ENCODE data around the gene TEX14.
"Not testable (repeated sequence)": the region's sequence is repeated elsewhere in the genome, so short reads cannot be mapped to it uniquely, and the experiment has no call there.

The TEX14 gene

DNA sequence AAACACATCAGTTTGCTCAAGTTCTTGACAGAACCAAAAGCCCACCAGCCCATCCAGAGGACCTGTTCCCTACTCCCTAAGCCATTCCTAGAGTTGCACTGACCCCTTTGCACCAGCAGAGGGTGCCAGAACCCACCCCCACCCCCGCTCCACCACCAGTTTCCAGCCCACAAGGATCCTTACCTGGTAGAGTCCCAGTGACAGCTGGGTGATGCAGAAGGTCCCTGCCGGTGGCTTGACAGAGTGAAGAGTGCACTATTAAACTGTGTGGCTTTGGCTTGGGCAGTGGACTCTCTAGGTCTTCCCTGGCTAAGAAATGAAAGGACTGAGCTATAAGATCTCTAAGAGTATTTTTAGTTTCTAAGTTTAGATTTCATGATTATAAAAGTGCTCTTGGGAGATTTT is 104.1 kb downstream of the TEX14 start:
- no peak overlapping the region for H3K27ac ChIP-seq (ENCODE audit: low read depth, low read length)
- no peak overlapping the region for H3K9ac ChIP-seq (ENCODE audit: low read length in 5 of 5)
- H3K4me3 ChIP-seq (ENCODE audit: low read depth in 1 of 5, low read length in 5 of 5), result no peak overlapping the region

GRCh38 chr17:58586009-58586644 is 105.7 kb downstream of the TEX14 start:
- Histone ChIP-seq H3K9ac (ENCODE audit: low read length in 5 of 5) (no peak overlapping the region), H3K4me1 (ENCODE audit: control insufficient read depth in 5 of 5, insufficient read depth in 5 of 5, low read length in 5 of 5) (peaks cover 0 to 11% (median 0%) of the 10 kb centered on the region in 5 donors), H3K27me3 (ENCODE audit: control insufficient read depth in 5 of 5, insufficient read depth in 4 of 5, low read length in 5 of 5) (no peaks in the 10 kb centered on the region), H3K9me3 (ENCODE audit: control insufficient read depth in 5 of 5, low read length in 5 of 5) (no peaks in the 10 kb centered on the region), H3K4me3 (ENCODE audit: low read depth in 1 of 5, low read length in 5 of 5) (no peak overlapping the region), H3K36me3 (ENCODE audit: control insufficient read depth in 5 of 5, insufficient read depth in 5 of 5, low read length in 5 of 5) (no peaks in the 10 kb centered on the region), H3K27ac (ENCODE audit: low read depth, low read length) (no peak overlapping the region)

More for the DNA sequence above, 104.1 kb downstream of the TEX14 start:
- Histone ChIP-seq H3K9me3 (ENCODE audit: control insufficient read depth in 5 of 5, low read length in 5 of 5) (no peaks in the 10 kb centered on the region), H3K27me3 (ENCODE audit: control insufficient read depth in 5 of 5, insufficient read depth in 4 of 5, low read length in 5 of 5) (no peaks in the 10 kb centered on the region), H3K36me3 (ENCODE audit: control insufficient read depth in 5 of 5, insufficient read depth in 5 of 5, low read length in 5 of 5) (no peaks in the 10 kb centered on the region), H3K4me1 (ENCODE audit: control insufficient read depth in 5 of 5, insufficient read depth in 5 of 5, low read length in 5 of 5) (peaks cover 0 to 11% (median 0%) of the 10 kb centered on the region in 5 donors)

GRCh38 chr17:58585554-58585953 is 106.3 kb downstream of the TEX14 start:
- no peak overlapping the region for H3K27ac ChIP-seq (ENCODE audit: low read depth, low read length)
- H3K9ac ChIP-seq (ENCODE audit: low read length in 5 of 5), result no peak overlapping the region
- peaks cover 0 to 11% (median 0%) of the 10 kb centered on the region in 5 donors for H3K4me1 ChIP-seq (ENCODE audit: control insufficient read depth in 5 of 5, insufficient read depth in 5 of 5, low read length in 5 of 5)
- no peaks in the 10 kb centered on the region for H3K36me3 ChIP-seq (ENCODE audit: control insufficient read depth in 5 of 5, insufficient read depth in 5 of 5, low read length in 5 of 5)
- H3K4me3 ChIP-seq (ENCODE audit: low read depth in 1 of 5, low read length in 5 of 5), result no peak overlapping the region
- no peaks in the 10 kb centered on the region for H3K9me3 ChIP-seq (ENCODE audit: control insufficient read depth in 5 of 5, low read length in 5 of 5)
- H3K27me3 ChIP-seq (ENCODE audit: control insufficient read depth in 5 of 5, insufficient read depth in 4 of 5, low read length in 5 of 5), result no peaks in the 10 kb centered on the region

DNA sequence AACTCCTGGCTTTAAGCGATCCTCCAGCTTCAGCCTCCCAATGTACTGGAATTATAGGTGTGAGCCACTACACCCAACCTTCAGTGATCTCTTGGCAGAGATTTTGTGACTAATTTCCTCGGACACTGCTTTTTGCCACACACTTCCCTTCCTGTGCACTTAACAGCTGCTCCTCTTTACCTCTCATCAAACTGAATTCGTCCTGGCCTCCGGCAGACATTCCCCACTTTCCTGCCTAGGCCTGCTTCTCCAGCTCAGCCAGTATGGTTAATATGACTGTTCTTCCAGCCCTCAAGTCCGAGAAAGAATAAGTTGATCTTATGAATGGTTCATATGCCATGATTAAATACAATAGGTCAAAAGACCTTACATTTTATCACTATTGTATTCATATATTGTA is 108.4 kb downstream of the TEX14 start:
- H3K36me3 ChIP-seq (ENCODE audit: control insufficient read depth in 5 of 5, insufficient read depth in 5 of 5, low read length in 5 of 5), result no peaks in the 10 kb centered on the region
- H3K9ac ChIP-seq (ENCODE audit: low read length in 5 of 5), result no peak overlapping the region

GRCh38 chr17:58582718-58583117 is 109.1 kb downstream of the TEX14 start:
- H3K4me3 ChIP-seq (ENCODE audit: low read depth in 1 of 5, low read length in 5 of 5); H3K36me3 ChIP-seq (ENCODE audit: control insufficient read depth in 5 of 5, insufficient read depth in 5 of 5, low read length in 5 of 5); H3K9me3 ChIP-seq (ENCODE audit: control insufficient read depth in 5 of 5, low read length in 5 of 5); H3K9ac ChIP-seq (ENCODE audit: low read length in 5 of 5); H3K27me3 ChIP-seq (ENCODE audit: control insufficient read depth in 5 of 5, insufficient read depth in 4 of 5, low read length in 5 of 5); H3K27ac ChIP-seq (ENCODE audit: low read depth, low read length): not testable (repeated sequence)
- H3K4me1 ChIP-seq (ENCODE audit: control insufficient read depth in 5 of 5, insufficient read depth in 5 of 5, low read length in 5 of 5), result peaks cover 0 to 11% (median 0%) of the 10 kb centered on the region in 5 donors

More for the DNA sequence above, 108.4 kb downstream of the TEX14 start:
- Histone ChIP-seq H3K9me3 (ENCODE audit: control insufficient read depth in 5 of 5, low read length in 5 of 5) (no peaks in the 10 kb centered on the region), H3K4me1 (ENCODE audit: control insufficient read depth in 5 of 5, insufficient read depth in 5 of 5, low read length in 5 of 5) (peaks cover 0 to 11% (median 0%) of the 10 kb centered on the region in 5 donors), H3K4me3 (ENCODE audit: low read depth in 1 of 5, low read length in 5 of 5) (no peak overlapping the region), H3K27ac (ENCODE audit: low read depth, low read length) (no peak overlapping the region), H3K27me3 (ENCODE audit: control insufficient read depth in 5 of 5, insufficient read depth in 4 of 5, low read length in 5 of 5) (no peaks in the 10 kb centered on the region)

DNA sequence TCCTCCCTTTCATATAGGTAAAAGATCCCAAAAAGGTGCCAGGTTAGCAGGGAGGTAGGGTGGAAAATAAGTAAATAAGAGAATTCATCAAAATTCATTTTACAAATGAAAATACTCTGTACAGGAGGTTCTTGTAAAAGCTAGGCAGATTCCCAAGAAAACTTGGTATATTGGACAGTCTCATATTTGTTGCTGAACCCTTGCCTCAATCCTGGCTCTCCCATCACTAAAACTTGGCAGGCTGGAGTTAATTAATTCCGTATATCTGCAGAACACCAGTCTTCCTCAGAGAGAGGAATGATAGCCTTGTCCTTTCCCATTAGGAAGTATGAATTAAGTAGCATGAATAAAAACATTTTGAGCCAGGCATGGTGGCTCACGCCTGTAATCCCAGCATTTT is 111.2 kb downstream of the TEX14 start:
- Histone ChIP-seq H3K4me1 (ENCODE audit: control insufficient read depth in 5 of 5, insufficient read depth in 5 of 5, low read length in 5 of 5) (peaks cover 0 to 14% (median 0%) of the 10 kb centered on the region in 5 donors), H3K27me3 (ENCODE audit: control insufficient read depth in 5 of 5, insufficient read depth in 4 of 5, low read length in 5 of 5) (no peaks in the 10 kb centered on the region)

GRCh38 chr17:58577696-58578095 is 114.1 kb downstream of the TEX14 start:
- Histone ChIP-seq H3K4me3 (ENCODE audit: low read depth in 1 of 5, low read length in 5 of 5) (no peak overlapping the region), H3K9me3 (ENCODE audit: control insufficient read depth in 5 of 5, low read length in 5 of 5) (no peaks in the 10 kb centered on the region), H3K27me3 (ENCODE audit: control insufficient read depth in 5 of 5, insufficient read depth in 4 of 5, low read length in 5 of 5) (no peaks in the 10 kb centered on the region), H3K4me1 (ENCODE audit: control insufficient read depth in 5 of 5, insufficient read depth in 5 of 5, low read length in 5 of 5) (peaks cover 0 to 4% (median 0%) of the 10 kb centered on the region in 5 donors), H3K36me3 (ENCODE audit: control insufficient read depth in 5 of 5, insufficient read depth in 5 of 5, low read length in 5 of 5) (no peaks in the 10 kb centered on the region), H3K27ac (ENCODE audit: low read depth, low read length) (no peak overlapping the region), H3K9ac (ENCODE audit: low read length in 5 of 5) (no peak overlapping the region)

More for the DNA sequence above, 111.2 kb downstream of the TEX14 start:
- Histone ChIP-seq H3K36me3 (ENCODE audit: control insufficient read depth in 5 of 5, insufficient read depth in 5 of 5, low read length in 5 of 5) (no peaks in the 10 kb centered on the region), H3K9ac (ENCODE audit: low read length in 5 of 5) (no peak overlapping the region), H3K4me3 (ENCODE audit: low read depth in 1 of 5, low read length in 5 of 5) (no peak overlapping the region), H3K9me3 (ENCODE audit: control insufficient read depth in 5 of 5, low read length in 5 of 5) (no peaks in the 10 kb centered on the region), H3K27ac (ENCODE audit: low read depth, low read length) (no peak overlapping the region)

DNA sequence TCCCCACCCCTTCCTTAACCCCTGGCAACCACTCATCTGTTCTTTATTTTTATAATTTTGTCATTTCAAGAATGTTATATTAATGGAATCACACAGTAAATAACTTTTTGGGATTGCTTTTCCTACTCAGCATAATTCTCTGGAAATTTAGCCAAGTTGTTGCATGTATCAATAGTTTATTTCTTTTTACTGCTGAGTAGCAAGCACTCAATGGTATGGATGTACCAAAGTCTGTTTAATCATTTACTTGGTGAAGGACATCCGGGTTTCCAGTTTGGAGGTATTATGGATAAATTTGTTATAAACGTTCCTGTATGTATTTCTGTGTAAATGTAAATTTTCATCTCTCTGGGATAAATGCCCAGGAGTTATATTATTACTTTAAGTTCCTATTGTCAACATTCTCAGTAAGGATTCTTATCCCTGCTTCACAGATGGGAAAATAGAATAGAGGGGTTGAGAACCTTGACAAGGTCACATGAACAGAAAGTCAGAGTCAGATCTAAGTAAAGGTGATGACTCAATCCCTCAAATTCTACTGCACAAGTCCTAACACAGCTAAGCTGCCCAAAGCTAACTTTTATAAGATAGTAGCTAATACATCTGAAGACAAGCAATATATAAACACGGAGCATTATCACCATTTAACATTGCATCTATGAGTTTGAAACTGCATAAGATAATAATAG is 115.0 kb downstream of the TEX14 start:
- Histone ChIP-seq H3K9ac (ENCODE audit: low read length in 5 of 5) (no peak overlapping the region), H3K27ac (ENCODE audit: low read depth, low read length) (no peak overlapping the region), H3K27me3 (ENCODE audit: control insufficient read depth in 5 of 5, insufficient read depth in 4 of 5, low read length in 5 of 5) (no peaks in the 10 kb centered on the region), H3K36me3 (ENCODE audit: control insufficient read depth in 5 of 5, insufficient read depth in 5 of 5, low read length in 5 of 5) (no peaks in the 10 kb centered on the region), H3K9me3 (ENCODE audit: control insufficient read depth in 5 of 5, low read length in 5 of 5) (no peaks in the 10 kb centered on the region), H3K4me1 (ENCODE audit: control insufficient read depth in 5 of 5, insufficient read depth in 5 of 5, low read length in 5 of 5) (peaks cover 0 to 4% (median 0%) of the 10 kb centered on the region in 5 donors), H3K4me3 (ENCODE audit: low read depth in 1 of 5, low read length in 5 of 5) (no peak overlapping the region)

DNA sequence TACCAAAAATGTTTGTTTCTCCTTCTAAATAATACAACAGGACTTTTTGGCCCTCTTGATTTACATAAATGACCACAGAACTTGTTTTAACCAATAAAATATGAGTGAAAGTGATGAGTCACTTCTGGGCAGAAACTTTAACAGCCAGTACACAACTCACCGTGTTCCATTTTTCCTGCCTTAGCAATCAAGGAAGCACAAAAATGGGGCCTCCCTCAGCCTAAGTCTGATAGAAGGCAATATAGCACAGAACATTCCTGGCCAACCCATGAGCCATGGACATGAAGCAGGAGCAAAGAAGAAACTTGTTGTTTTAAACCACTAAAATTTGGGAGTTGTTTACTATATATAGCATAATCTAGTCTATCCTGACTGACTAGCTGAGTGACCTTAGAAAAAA is 116.3 kb downstream of the TEX14 start:
- Histone ChIP-seq H3K4me1 (ENCODE audit: control insufficient read depth in 5 of 5, insufficient read depth in 5 of 5, low read length in 5 of 5) (peaks cover 0 to 4% (median 0%) of the 10 kb centered on the region in 5 donors), H3K27me3 (ENCODE audit: control insufficient read depth in 5 of 5, insufficient read depth in 4 of 5, low read length in 5 of 5) (no peaks in the 10 kb centered on the region), H3K4me3 (ENCODE audit: low read depth in 1 of 5, low read length in 5 of 5) (no peak overlapping the region), H3K36me3 (ENCODE audit: control insufficient read depth in 5 of 5, insufficient read depth in 5 of 5, low read length in 5 of 5) (no peaks in the 10 kb centered on the region), H3K9me3 (ENCODE audit: control insufficient read depth in 5 of 5, low read length in 5 of 5) (no peaks in the 10 kb centered on the region), H3K9ac (ENCODE audit: low read length in 5 of 5) (no peak overlapping the region), H3K27ac (ENCODE audit: low read depth, low read length) (no peak overlapping the region)

DNA sequence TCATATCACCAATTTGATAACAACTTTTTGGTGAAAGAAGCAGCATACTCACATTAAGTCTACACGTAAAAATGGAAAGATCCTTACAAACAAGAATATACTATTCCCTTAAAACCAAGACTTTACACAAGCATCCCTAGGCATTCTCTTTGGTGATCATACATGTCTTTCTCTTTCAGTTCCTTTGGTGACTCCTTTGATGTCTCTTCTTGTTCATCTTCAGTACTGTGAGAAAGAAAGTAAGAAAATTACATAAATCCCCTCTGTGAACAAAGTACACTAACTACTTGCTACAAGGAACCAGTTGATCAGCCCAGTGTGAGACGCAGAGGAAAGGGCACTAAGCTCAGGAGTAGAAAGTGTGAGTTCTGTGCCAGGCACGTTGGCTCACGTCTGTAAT is 117.8 kb downstream of the TEX14 start:
- Histone ChIP-seq H3K27ac (ENCODE audit: low read depth, low read length) (no peak overlapping the region), H3K36me3 (ENCODE audit: control insufficient read depth in 5 of 5, insufficient read depth in 5 of 5, low read length in 5 of 5) (no peaks in the 10 kb centered on the region), H3K27me3 (ENCODE audit: control insufficient read depth in 5 of 5, insufficient read depth in 4 of 5, low read length in 5 of 5) (no peaks in the 10 kb centered on the region), H3K9me3 (ENCODE audit: control insufficient read depth in 5 of 5, low read length in 5 of 5) (no peaks in the 10 kb centered on the region), H3K4me1 (ENCODE audit: control insufficient read depth in 5 of 5, insufficient read depth in 5 of 5, low read length in 5 of 5) (peaks cover 0 to 4% (median 0%) of the 10 kb centered on the region in 5 donors), H3K9ac (ENCODE audit: low read length in 5 of 5) (no peak overlapping the region), H3K4me3 (ENCODE audit: low read depth in 1 of 5, low read length in 5 of 5) (no peak overlapping the region)

Measured in subcutaneous abdominal adipose tissue (tissue), 5 donors.